Spleen (tissue), 11 donors: ENCODE results near the gene PHKB. TPM values are rescaled to one million over a fixed set of nuclear protein-coding genes. Genes with fewer than 3 reads are reported as not detected.

Source experiments
- DNase-seq: peaks from one replicate; pipeline ENCODE4 v3.0.0-alpha.2; 2020
- H3K27ac ChIP-seq, 8 donors: fragments of 200-600 bp; sonication (generic) in 7 of 8; 1 replicate in 4 of 8; 2 replicates in 4 of 8; pipeline versions ENCODE4 v1.5.0 to v1.8.0; 2016 to 2021; ENCODE audit warnings: inconsistent platforms in 4 of 8, mild to moderate bottlenecking in 4 of 8, moderate library complexity in 1 of 8
- H3K27me3 ChIP-seq, 7 donors: fragments of 200-600 bp; sonication (generic) in 6 of 7; replicated peaks in 1 of 7; 1 replicate in 4 of 7; 2 replicates in 3 of 7; pipeline versions ENCODE4 v1.5.0 to v1.8.0; 2016 to 2021; ENCODE audit warnings: inconsistent platforms in 3 of 7, mild to moderate bottlenecking in 1 of 7
- H3K36me3 ChIP-seq, 6 donors: fragments of 200-600 bp; sonication (generic) in 5 of 6; 1 replicate in 4 of 6; 2 replicates in 2 of 6; pipeline versions ENCODE4 v1.5.0 to v1.8.0; 2016 to 2021; ENCODE audit warnings: inconsistent platforms in 2 of 6
- H3K4me1 ChIP-seq, 6 donors: fragments of 200-600 bp; sonication (generic) in 5 of 6; 1 replicate in 3 of 6; 2 replicates in 3 of 6; pipeline versions ENCODE4 v1.5.0 to v1.8.0; 2016 to 2021; ENCODE audit warnings: inconsistent platforms in 3 of 6
- H3K4me3 ChIP-seq, 8 donors: fragments of 200-600 bp; sonication (generic) in 7 of 8; 1 replicate in 4 of 8; 2 replicates in 4 of 8; pipeline versions ENCODE4 v1.5.0 to v1.8.0; 2016 to 2021; ENCODE audit warnings: inconsistent platforms in 4 of 8, mild to moderate bottlenecking in 4 of 8, moderate library complexity in 2 of 8
- H3K9me3 ChIP-seq, 8 donors: fragments of 200-600 bp; sonication (generic) in 7 of 8; 1 replicate in 4 of 8; 2 replicates in 4 of 8; pipeline versions ENCODE4 v1.5.0 to v1.8.0; 2016 to 2021; ENCODE audit warnings: inconsistent platforms in 4 of 8
- CTCF ChIP-seq, 11 experiments: fragments of 200-600 bp in 7 of 11; fragments of 450-650 bp in 4 of 11; sonication (generic) in 4 of 11; IDR thresholded peaks in 8 of 11; conservative IDR thresholded peaks in 3 of 11; 1 replicate in 7 of 11; 2 replicates in 4 of 11; pipeline versions ENCODE4 v1.4.0 to v1.8.0; 2016 to 2021; ENCODE audit warnings: antibody characterized with exemption in 11 of 11, inconsistent platforms in 4 of 11, mild to moderate bottlenecking in 1 of 11
- POLR2A ChIP-seq, 3 donors: fragments of 450-650 bp; IDR thresholded peaks; one replicate each; pipeline ENCODE4 v1.5.1; 2017; ENCODE audit warnings: antibody characterized with exemption in 3 of 3, mild to moderate bottlenecking in 1 of 3
- POLR2AphosphoS5 ChIP-seq, 3 donors: sonication (generic); formaldehyde crosslinking; IDR thresholded peaks; one replicate each; pipeline ENCODE4 v1.5.1; 2017; ENCODE audit warnings: antibody characterized with exemption in 3 of 3
- WGBS, 5 donors: extraction: QIAGEN DNeasy Blood & Tissue Kit in 3 of 5; methylation state at CpG; one replicate each; pipeline versions ENCODE4 v1.1.5 to v1.1.7; 2013 to 2018; 5-methylcytosine and 5-hydroxymethylcytosine counted together
- intact Hi-C: fragments of 100-400 bp; cut with DNase I; formaldehyde crosslinking; loops from one replicate; pipeline ENCODE4 v1.15.0; 2023; ENCODE audit warnings: low total_unique reads
- polyA plus RNA-seq, 3 donors: library from polyadenylated mRNA; stranded (reverse); fragments of 200-250 nt; gene quantifications; one replicate each; pipeline ENCODE4 v1.2.1, GENCODE V29; 2013
- total RNA-seq, 7 donors: library from RNA; depleted of rRNA in 3 of 7; stranded (reverse); fragments of >200 nt in 3 of 7; fragmentation: NEBNext Ultra II Directional in 4 of 7; extraction: Animal tissue kit (Norgen Biotek cat#: 25700) in 4 of 7; gene quantifications; one replicate each; pipeline versions ENCODE4 v1.1.0 to v1.2.1, GENCODE V29; 2016 to 2021
- donor health status: healthy with polysubstance abuse.
- donor health status: DM: no; HTN: no; CAD: no; lungs with moderate emphysema.
- donor health status: DM: no; HTN: no; CAD: no.
- donor health status: Bipolar disorder and iron deficiency.
- donor health status: healthy.
- donor health status: DM: no; HTN: no; CAD: no.
- donor health status: DM: yes; HTN: yes; CAD: no.

PHKB gene
- total and polyA plus RNA-seq, 10 donors = 19.7 to 168 (median 99.1) TPM

GRCh38 chr16:47483616-47484015, 22.5 kb downstream of the PHKB start:
- TF ChIP-seq POLR2A (IDR thresholded peaks at IDR 0.05) = no peak
- TF ChIP-seq CTCF (IDR thresholded peaks at IDR 0.05 in 8 of 11, conservative IDR thresholded peaks at IDR 0.05 in 3 of 11) = no peak
- no peak for TF ChIP-seq POLR2AphosphoS5 (IDR thresholded peaks at IDR 0.05)

GRCh38 chr16:47486856-47487255, 25.7 kb downstream of the PHKB start:
- intact Hi-C loops = no loop called here
- TF ChIP-seq POLR2A (IDR thresholded peaks at IDR 0.05) (no peak), CTCF (IDR thresholded peaks at IDR 0.05 in 8 of 11, conservative IDR thresholded peaks at IDR 0.05 in 3 of 11) (no peak), POLR2AphosphoS5 (IDR thresholded peaks at IDR 0.05) (no peak)
- H3K9me3 ChIP-seq = peaks cover 0 to 45% (median 38%) of the 10 kb centered on the region in 8 donors
- no peak overlapping the region for H3K27ac ChIP-seq
- H3K36me3 ChIP-seq = peaks cover 0 to 56% (median 2%) of the 10 kb centered on the region in 6 donors
- no peaks in the 10 kb centered on the region for H3K27me3 ChIP-seq
- no peak for DNase-seq
- H3K4me3 ChIP-seq = no peak overlapping the region
- peaks cover 0 to 51% (median 13%) of the 10 kb centered on the region in 6 donors for H3K4me1 ChIP-seq

More at GRCh38 chr16:47483616-47484015, 22.5 kb downstream of the PHKB start:
- H3K27me3 ChIP-seq = no peaks in the 10 kb centered on the region
- DNase-seq = no peak
- H3K36me3 ChIP-seq = peaks cover 0 to 27% (median 0%) of the 10 kb centered on the region in 6 donors
- peaks cover 0 to 60% (median 27%) of the 10 kb centered on the region in 6 donors for H3K4me1 ChIP-seq
- H3K27ac ChIP-seq = no peak overlapping the region
- intact Hi-C loops = no loop called here
- peaks cover 0 to 12% (median 9%) of the 10 kb centered on the region in 8 donors for H3K9me3 ChIP-seq
- 77 to 97% (median 94%) methylated on average over 2 of the region's 2 CpGs for WGBS, 5 donors
- H3K4me3 ChIP-seq = no peak overlapping the region

- no peak for DNase-seq
- intact Hi-C loops = no loop called here
- Histone ChIP-seq H3K4me3 (no peak overlapping the region), H3K27ac (no peak overlapping the region), H3K36me3 (peaks cover 0 to 56% (median 2%) of the 10 kb centered on the region in 6 donors), H3K27me3 (no peaks in the 10 kb centered on the region), H3K9me3 (peaks cover 0 to 53% (median 39%) of the 10 kb centered on the region in 8 donors), H3K4me1 (peaks cover 0 to 54% (median 15%) of the 10 kb centered on the region in 6 donors)
- WGBS, 5 donors = 80 to 99% (median 99%) methylated on average over 3 of the region's 3 CpGs
- no peak for TF ChIP-seq POLR2AphosphoS5 (IDR thresholded peaks at IDR 0.05)
- TF ChIP-seq CTCF (IDR thresholded peaks at IDR 0.05 in 8 of 11, conservative IDR thresholded peaks at IDR 0.05 in 3 of 11) = no peak
- TF ChIP-seq POLR2A (IDR thresholded peaks at IDR 0.05) = no peak
These were observed 26.9 kb downstream of the PHKB start for GRCh38 chr16:47488051-47488450.

GRCh38 chr16:47490471-47490870, 29.3 kb downstream of the PHKB start:
- Histone ChIP-seq H3K27me3 (no peaks in the 10 kb centered on the region), H3K9me3 (peaks cover 0 to 53% (median 39%) of the 10 kb centered on the region in 8 donors), H3K4me1 (peaks cover 0 to 54% (median 21%) of the 10 kb centered on the region in 6 donors), H3K27ac (peak overlapping the region in 3 of 8 donors; percentile 14 to 86 (median 18)), H3K36me3 (peaks cover 0 to 56% (median 2%) of the 10 kb centered on the region in 6 donors), H3K4me3 (no peak overlapping the region)
- no peak for DNase-seq
- intact Hi-C loops = no loop called here
- no peak for TF ChIP-seq POLR2A (IDR thresholded peaks at IDR 0.05)
- no peak for TF ChIP-seq POLR2AphosphoS5 (IDR thresholded peaks at IDR 0.05)
- no peak for TF ChIP-seq CTCF (IDR thresholded peaks at IDR 0.05 in 8 of 11, conservative IDR thresholded peaks at IDR 0.05 in 3 of 11)
